ENCODE measurements around the gene ANXA10. TPM values are rescaled to one million over a fixed set of nuclear protein-coding genes. Genes with fewer than 3 reads are reported as not detected.

Gene ANXA10
- total and polyA plus RNA-seq, 2 donors (not counting 3 experiments of a cell fraction or from before 2014, with no cell fraction given) = not detected

DNA sequence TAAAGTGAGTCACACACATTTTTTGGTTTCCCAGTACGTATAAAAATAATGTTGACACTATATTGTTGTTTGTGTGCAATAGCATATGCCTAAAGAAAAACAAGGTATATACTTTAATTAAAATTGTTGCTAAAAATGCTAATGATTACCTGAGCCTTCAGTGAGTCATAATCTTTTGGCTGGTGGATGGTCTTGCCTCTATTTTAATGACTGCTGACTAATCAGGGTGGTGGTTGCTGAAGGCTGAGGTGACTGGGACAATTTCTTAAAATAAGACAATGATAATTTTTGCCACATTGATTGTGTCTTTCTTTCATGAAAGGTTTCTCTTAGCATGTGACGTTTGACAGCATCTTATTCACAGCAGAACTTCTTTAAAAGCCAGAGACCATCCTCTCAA lies 21.0 kb upstream of the ANXA10 start:
- H3K9ac ChIP-seq (replicated peaks; ENCODE audit: extremely low read depth, insufficient read depth, low read length) = no peak overlapping the region
- no peaks in the 10 kb centered on the region for H3K79me2 ChIP-seq (ENCODE audit: control insufficient read depth, insufficient read depth, low read length)
- dilution Hi-C loops (cut with MboI; ENCODE audit: extremely low pct_ligation_motif_present, low sequenced_read_pairs) = no loop called here
- H4K20me1 ChIP-seq (replicated peaks; ENCODE audit: control insufficient read depth, extremely low read depth, insufficient read depth, low read length) = no peaks in the 10 kb centered on the region
- FAIRE-seq (no peak), DNase-seq (ENCODE audit: low read depth, low spot score) (no peak)
- no peaks in the 10 kb centered on the region for H3K27me3 ChIP-seq (ENCODE audit: control insufficient read depth in 2 of 2, insufficient read depth in 2 of 2, low read length in 2 of 2)
- no peak overlapping the region for H3K4me3 ChIP-seq (replicated peaks in 1 of 3; ENCODE audit: insufficient read depth in 1 of 3, low read depth in 1 of 3, low read length in 3 of 3)
- ChIA-PET CTCF (interaction anchor here (0.9 to 1.3 kb wide), 2 partner anchors 82 to 449 kb away, joined by 3 read pairs; no protein-coding TSS in a partner anchor), POLR2A (no interaction called here)
- intact Hi-C loops (cut with micrococcal nuclease) = no loop called here
- H3K36me3 ChIP-seq (ENCODE audit: control insufficient read depth in 2 of 2, extremely low read depth in 1 of 2, insufficient read depth in 2 of 2, low read length in 2 of 2) = no peaks in the 10 kb centered on the region
- no TSS peak for BruUV-seq (replicated peaks)
- no peaks in the 10 kb centered on the region for H3K9me1 ChIP-seq (replicated peaks; ENCODE audit: control insufficient read depth, extremely low read depth, insufficient read depth, low read length)
- no peak overlapping the region for H2AFZ ChIP-seq (ENCODE audit: low read depth, low read length)
- no peak overlapping the region for H3K27ac ChIP-seq (ENCODE audit: insufficient read depth, low read depth, low read length)
- no peaks in the 10 kb centered on the region for H3K9me3 ChIP-seq (replicated peaks; ENCODE audit: control insufficient read depth, insufficient read depth, low read length)
- H3K4me1 ChIP-seq (ENCODE audit: control insufficient read depth, extremely low read depth, insufficient read depth, low read length) = no peaks in the 10 kb centered on the region
- H3K4me2 ChIP-seq (ENCODE audit: insufficient read depth, low read length) = no peak overlapping the region
- TF ChIP-seq, protein P1, sequence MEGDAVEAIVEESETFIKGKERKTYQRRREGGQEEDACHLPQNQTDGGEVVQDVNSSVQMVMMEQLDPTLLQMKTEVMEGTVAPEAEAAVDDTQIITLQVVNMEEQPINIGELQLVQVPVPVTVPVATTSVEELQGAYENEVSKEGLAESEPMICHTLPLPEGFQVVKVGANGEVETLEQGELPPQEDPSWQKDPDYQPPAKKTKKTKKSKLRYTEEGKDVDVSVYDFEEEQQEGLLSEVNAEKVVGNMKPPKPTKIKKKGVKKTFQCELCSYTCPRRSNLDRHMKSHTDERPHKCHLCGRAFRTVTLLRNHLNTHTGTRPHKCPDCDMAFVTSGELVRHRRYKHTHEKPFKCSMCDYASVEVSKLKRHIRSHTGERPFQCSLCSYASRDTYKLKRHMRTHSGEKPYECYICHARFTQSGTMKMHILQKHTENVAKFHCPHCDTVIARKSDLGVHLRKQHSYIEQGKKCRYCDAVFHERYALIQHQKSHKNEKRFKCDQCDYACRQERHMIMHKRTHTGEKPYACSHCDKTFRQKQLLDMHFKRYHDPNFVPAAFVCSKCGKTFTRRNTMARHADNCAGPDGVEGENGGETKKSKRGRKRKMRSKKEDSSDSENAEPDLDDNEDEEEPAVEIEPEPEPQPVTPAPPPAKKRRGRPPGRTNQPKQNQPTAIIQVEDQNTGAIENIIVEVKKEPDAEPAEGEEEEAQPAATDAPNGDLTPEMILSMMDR (IDR thresholded peaks at IDR 0.05; ENCODE audit: extremely low read depth in 1 of 2, insufficient read depth in 1 of 2, low read depth in 1 of 2, low read length in 2 of 2) = no peak
- TF ChIP-seq POLR2A (IDR thresholded peaks at IDR 0.05; ENCODE audit: low read depth, low read length) (no peak), POLR2AphosphoS5 (IDR thresholded peaks at IDR 0.05; ENCODE audit: insufficient read depth, low read depth, low read length) (no peak), JUN (IDR thresholded peaks at IDR 0.05; ENCODE audit: borderline replicate concordance, insufficient read depth, insufficient read length, low read depth) (no peak), FOS (IDR thresholded peaks at IDR 0.05; ENCODE audit: borderline replicate concordance, insufficient read depth, low read length) (no peak), MYC (IDR thresholded peaks at IDR 0.05; ENCODE audit: low read depth, low read length) (no peak)
- TF ChIP-seq, protein P2, sequence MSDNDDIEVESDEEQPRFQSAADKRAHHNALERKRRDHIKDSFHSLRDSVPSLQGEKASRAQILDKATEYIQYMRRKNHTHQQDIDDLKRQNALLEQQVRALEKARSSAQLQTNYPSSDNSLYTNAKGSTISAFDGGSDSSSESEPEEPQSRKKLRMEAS (IDR thresholded peaks at IDR 0.05; ENCODE audit: insufficient read depth, insufficient read length) = no peak
